Lung microvascular endothelial cell (primary cell): ENCODE measurements around the gene TJP2. TPM values are rescaled to one million over a fixed set of nuclear protein-coding genes. Genes with fewer than 3 reads are reported as not detected.
A peak's percentile ranks its signal among the peaks of the same experiment; 100 is the strongest.

Source experiments
- DNase-seq, 2 donors: peaks; one replicate each; pipeline versions ENCODE4 v3.0.0 to v3.0.0-alpha.2; 2010; ENCODE audit warnings: low read depth in 2 of 2
- total RNA-seq: library from RNA; depleted of rRNA; stranded (reverse); fragments of >200 nt; gene quantifications from 2 replicates; pipeline ENCODE4 v1.2.1, GENCODE V29; 2014

The TJP2 gene
- total RNA-seq, 1 donor from 2014 or later, result 48.4 TPM

- DNase-seq, result no peak
These were observed 55.3 kb downstream of the TJP2 start for GRCh38 chr9:69229367-69229766.

GRCh38 chr9:69232135-69232534 is 58.1 kb downstream of the TJP2 start:
- no peak for DNase-seq

- DNase-seq, result no peak
These were observed 60.6 kb downstream of the TJP2 start for GRCh38 chr9:69234683-69235082.

GRCh38 chr9:69236188-69236587 is 62.1 kb downstream of the TJP2 start:
- DNase-seq, result no peak

- no peak for DNase-seq
These were observed 63.7 kb downstream of the TJP2 start for GRCh38 chr9:69237702-69238295.

- DNase-seq, result no peak
These were observed 69.0 kb downstream of the TJP2 start for GRCh38 chr9:69243116-69243515.

- no peak for DNase-seq
These were observed 72.6 kb downstream of the TJP2 start for GRCh38 chr9:69246629-69247028.

- no peak for DNase-seq
These were observed 73.9 kb downstream of the TJP2 start for GRCh38 chr9:69248005-69248404.

- peak; percentile 15 to 68 for DNase-seq
These were observed 75.3 kb downstream of the TJP2 start for GRCh38 chr9:69249337-69249736.

- peak; percentile 19 to 72 for DNase-seq
These were observed 76.6 kb downstream of the TJP2 start for GRCh38 chr9:69250681-69251080.

- peak; percentile 64 to 71 for DNase-seq
These were observed 78.4 kb downstream of the TJP2 start for GRCh38 chr9:69252436-69252835.

GRCh38 chr9:69253057-69253456 is 79.0 kb downstream of the TJP2 start:
- DNase-seq, result peak; percentile 44 to 50

GRCh38 chr9:69254223-69254622 is 80.1 kb downstream of the TJP2 start:
- no peak for DNase-seq

- no peak for DNase-seq
These were observed 81.5 kb downstream of the TJP2 start for GRCh38 chr9:69255591-69255990.

GRCh38 chr9:69258551-69258950 is 84.5 kb downstream of the TJP2 start:
- no peak for DNase-seq

- peak; percentile 28 to 82 for DNase-seq
These were observed 86.1 kb downstream of the TJP2 start for GRCh38 chr9:69260161-69260560.

GRCh38 chr9:69261636-69262035 is 87.6 kb downstream of the TJP2 start:
- no peak for DNase-seq

- peak in 1 of 2 donors; percentile 7 for DNase-seq
These were observed 90.4 kb downstream of the TJP2 start for GRCh38 chr9:69264526-69264925.

GRCh38 chr9:69265891-69266290 is 91.8 kb downstream of the TJP2 start:
- DNase-seq, result peak; percentile 23 to 56

- DNase-seq, result no peak
These were observed 98.1 kb downstream of the TJP2 start for GRCh38 chr9:69272212-69272611.

GRCh38 chr9:69273161-69273560 is 99.1 kb downstream of the TJP2 start:
- no peak for DNase-seq

- DNase-seq, result no peak
These were observed 102.7 kb downstream of the TJP2 start for GRCh38 chr9:69276775-69277174.

GRCh38 chr9:69279084-69279731 is 105.1 kb downstream of the TJP2 start:
- no peak for DNase-seq
